Adrenal gland (tissue), 12 donors: ENCODE results near the gene DAZAP1. TPM values are rescaled to one million over a fixed set of nuclear protein-coding genes. Genes with fewer than 3 reads are reported as not detected.
A peak's percentile ranks its signal among the peaks of the same experiment; 100 is the strongest.

Experiments used
- DNase-seq, 7 donors: peaks; one replicate each; pipeline ENCODE4 v3.0.0-alpha.2; 2019 to 2020
- H3K27ac ChIP-seq, 5 donors: fragments of 200-600 bp; sonication (generic) in 4 of 5; 1 replicate in 3 of 5; 2 replicates in 2 of 5; pipeline versions ENCODE4 v1.5.1 to v1.8.0; 2016 to 2020; ENCODE audit warnings: mild to moderate bottlenecking in 1 of 5
- H3K27me3 ChIP-seq: fragments of 200-600 bp; 2 replicates; pipeline ENCODE4 v1.8.0; 2021
- H3K36me3 ChIP-seq, 2 donors: fragments of 200-600 bp; replicated peaks in 1 of 2; 1 replicate in 1 of 2; 2 replicates in 1 of 2; pipeline versions ENCODE4 v1.5.1 to v1.8.0; 2018 to 2022
- H3K4me1 ChIP-seq, 2 donors: fragments of 200-600 bp; replicated peaks in 1 of 2; 1 replicate in 1 of 2; 2 replicates in 1 of 2; pipeline versions ENCODE4 v1.5.1 to v1.8.0; 2018 to 2021
- H3K4me3 ChIP-seq, 4 donors: fragments of 200-600 bp; sonication (generic) in 3 of 4; one replicate each; pipeline ENCODE4 v1.5.1; 2016 to 2018
- H3K9me3 ChIP-seq, 3 donors: fragments of 200-600 bp; sonication (generic) in 1 of 3; replicated peaks in 1 of 3; 1 replicate in 2 of 3; 2 replicates in 1 of 3; pipeline versions ENCODE4 v1.5.1 to v1.8.0; 2016 to 2021
- POLR2A ChIP-seq, 2 donors: fragments of 450-650 bp; IDR thresholded peaks; one replicate each; pipeline ENCODE4 v1.6.1; 2017; ENCODE audit warnings: antibody characterized with exemption in 2 of 2, mild to moderate bottlenecking in 2 of 2, moderate library complexity in 1 of 2
- WGBS, 4 donors: extraction: QIAGEN DNeasy Blood & Tissue Kit in 2 of 4; methylation state at CpG; one replicate each; pipeline versions ENCODE4 v1.1.5 to v1.1.7; 2013 to 2017; 5-methylcytosine and 5-hydroxymethylcytosine counted together
- intact Hi-C, 2 donors: fragments of 100-400 bp; cut with DNase I; formaldehyde crosslinking; loops; one replicate each; pipeline versions ENCODE4 v1.14.1 to v1.15.0; 2022 to 2023
- polyA plus RNA-seq, 3 donors: library from polyadenylated mRNA; stranded (reverse); fragments of 200-250 nt in 2 of 3; fragments of 350-450 nt in 1 of 3; fragmentation: Illumina TruSeq in 1 of 3; extraction: RNeasy Lipid Tissue Mini Kit (QIAGEN cat#74804) in 1 of 3; gene quantifications; one replicate each; pipeline ENCODE4 v1.2.3, GENCODE V29; 2013 to 2014
- total RNA-seq, 9 donors: library from RNA; depleted of rRNA in 4 of 9; stranded (reverse); fragments of >200 nt in 4 of 9; fragments of 120-200 nt in 1 of 9; fragmentation: NEBNext Ultra II Directional in 1 of 9; extraction: Animal tissue kit (Norgen Biotek cat#: 25700) in 1 of 9; gene quantifications; one replicate each; pipeline versions ENCODE4 v1.1.0 to v1.2.4, GENCODE V29; 2013 to 2023
- TF ChIP-seq, protein P1 (sequence below), 6 experiments: fragments of 450-650 bp in 4 of 6; fragments of 200-600 bp in 2 of 6; sonication (generic) in 1 of 6; IDR thresholded peaks; 1 replicate in 5 of 6; 2 replicates in 1 of 6; pipeline versions ENCODE4 v1.5.1 to v1.8.0; 2016 to 2021; ENCODE audit warnings: antibody characterized with exemption in 6 of 6, mild to moderate bottlenecking in 2 of 6, moderate library complexity in 1 of 6
- donor health status: healthy with polysubstance abuse.
- donor health status: Bipolar disorder and iron deficiency.
- donor health status: DM: yes; HTN: yes; CAD: no.
- donor health status: DM: no; HTN: no; CAD: no.
- donor health status: DM: no; HTN: no; CAD: no.
- donor health status: DM: yes; HTN: yes; CAD: no.

Gene DAZAP1
- total and polyA plus RNA-seq, 12 donors, result 11.5 to 117 (median 53.1) TPM

DNA sequence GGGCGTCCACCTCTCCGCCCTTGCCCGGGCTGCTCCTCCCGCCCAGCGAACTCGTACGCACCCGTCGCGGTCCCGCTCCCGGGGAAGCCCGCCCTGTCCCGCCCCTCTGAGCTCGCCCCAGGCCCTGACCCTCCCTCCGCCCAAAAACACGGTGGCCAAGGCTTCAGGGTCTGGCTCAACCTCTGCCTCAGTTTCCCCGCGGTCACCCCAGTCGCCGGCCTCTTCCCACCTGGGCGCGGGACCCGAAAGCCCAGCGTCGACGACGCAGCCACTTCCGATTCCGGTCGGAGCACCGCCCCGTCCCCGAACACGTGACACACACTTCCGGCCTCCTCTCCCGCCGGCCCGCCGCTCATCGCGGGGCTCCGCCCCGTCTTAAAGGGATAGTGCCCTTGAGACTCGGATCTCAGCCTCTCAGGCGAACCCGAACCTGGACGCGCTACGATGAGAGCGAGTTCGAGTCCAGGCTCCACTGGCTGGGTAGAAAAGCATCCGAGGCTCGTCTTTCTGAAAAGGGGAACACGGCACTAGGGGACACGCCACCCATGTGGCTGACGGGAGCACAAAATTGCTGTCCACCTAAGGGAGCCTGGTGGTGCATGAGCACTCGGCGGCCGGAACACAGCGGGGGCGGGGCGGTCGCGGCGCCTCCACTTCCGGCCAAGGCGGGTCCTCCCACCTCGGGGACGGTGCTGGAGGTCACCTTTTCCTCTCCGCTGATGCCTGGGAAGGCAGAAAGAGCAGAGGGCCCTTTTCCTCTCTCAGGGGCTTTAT is 71.7 kb downstream of the DAZAP1 start, which contains the start of gene C19orf25:
Gene C19orf25, minus strand, starts transcription at position 282 of the 774 bp plus-strand sequence. CDS start 312 bp downstream, outside the sequence.
- Histone ChIP-seq H3K27me3 (no peaks in the 10 kb centered on the region), H3K4me1 (peaks cover 11 to 22% of the 10 kb centered on the region in 2 donors), H3K4me3 (peak within 1 kb of the TSS in 3 of 4 donors; percentile 56 to 91 (median 70)), H3K36me3 (no peaks in the 10 kb centered on the region), H3K9me3 (no peaks in the 10 kb centered on the region), H3K27ac (peak within 1 kb of the TSS in 3 of 5 donors; percentile 54 to 74 (median 61))
- 0 to 1% (median 0%) methylated on average over 3 to 71 of the region's 71 CpGs for WGBS, 4 donors
- intact Hi-C loops, result no loop called here
- peak; percentile 92 to 96 (median 93) for DNase-seq
- TF ChIP-seq, protein P1, sequence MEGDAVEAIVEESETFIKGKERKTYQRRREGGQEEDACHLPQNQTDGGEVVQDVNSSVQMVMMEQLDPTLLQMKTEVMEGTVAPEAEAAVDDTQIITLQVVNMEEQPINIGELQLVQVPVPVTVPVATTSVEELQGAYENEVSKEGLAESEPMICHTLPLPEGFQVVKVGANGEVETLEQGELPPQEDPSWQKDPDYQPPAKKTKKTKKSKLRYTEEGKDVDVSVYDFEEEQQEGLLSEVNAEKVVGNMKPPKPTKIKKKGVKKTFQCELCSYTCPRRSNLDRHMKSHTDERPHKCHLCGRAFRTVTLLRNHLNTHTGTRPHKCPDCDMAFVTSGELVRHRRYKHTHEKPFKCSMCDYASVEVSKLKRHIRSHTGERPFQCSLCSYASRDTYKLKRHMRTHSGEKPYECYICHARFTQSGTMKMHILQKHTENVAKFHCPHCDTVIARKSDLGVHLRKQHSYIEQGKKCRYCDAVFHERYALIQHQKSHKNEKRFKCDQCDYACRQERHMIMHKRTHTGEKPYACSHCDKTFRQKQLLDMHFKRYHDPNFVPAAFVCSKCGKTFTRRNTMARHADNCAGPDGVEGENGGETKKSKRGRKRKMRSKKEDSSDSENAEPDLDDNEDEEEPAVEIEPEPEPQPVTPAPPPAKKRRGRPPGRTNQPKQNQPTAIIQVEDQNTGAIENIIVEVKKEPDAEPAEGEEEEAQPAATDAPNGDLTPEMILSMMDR (IDR thresholded peaks at IDR 0.05), result no peak
- TF ChIP-seq POLR2A (IDR thresholded peaks at IDR 0.05), result peak; percentile 47 to 63

DNA sequence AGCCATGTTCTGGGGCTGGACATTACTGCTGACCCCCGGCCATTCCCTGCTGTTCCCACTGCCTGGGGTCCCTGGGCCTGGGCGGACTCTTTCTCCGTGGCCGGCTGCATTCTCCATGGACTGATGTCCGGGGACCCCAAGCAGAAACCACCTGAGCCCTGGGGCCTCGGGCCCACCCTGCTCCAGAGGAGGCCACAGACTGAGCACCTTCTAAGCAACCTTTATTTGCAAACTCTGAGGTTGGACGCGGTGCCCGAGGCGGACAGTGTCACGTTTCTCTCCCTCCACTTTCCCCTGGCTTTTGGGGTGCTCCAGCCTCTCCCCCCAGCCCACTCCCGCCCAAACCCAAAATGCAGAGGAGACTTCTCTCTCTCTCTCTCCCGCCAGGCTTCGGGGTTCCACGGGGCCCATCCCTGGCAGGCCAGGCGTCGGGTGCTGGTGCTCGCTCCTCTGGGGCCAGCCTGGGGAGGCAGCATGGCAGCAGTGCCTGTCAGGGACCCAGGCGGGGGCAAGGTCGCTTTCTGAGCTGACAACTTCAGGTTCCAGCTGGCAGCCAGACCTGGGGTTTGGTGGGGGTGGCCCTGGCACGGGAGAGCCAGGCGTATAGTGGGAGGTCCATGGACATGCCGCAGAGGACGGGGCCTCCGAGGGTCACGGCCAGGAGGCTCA is 74.0 kb downstream of the DAZAP1 start:
- DNase-seq, result peak in 1 of 7 donors; percentile 14

DNA sequence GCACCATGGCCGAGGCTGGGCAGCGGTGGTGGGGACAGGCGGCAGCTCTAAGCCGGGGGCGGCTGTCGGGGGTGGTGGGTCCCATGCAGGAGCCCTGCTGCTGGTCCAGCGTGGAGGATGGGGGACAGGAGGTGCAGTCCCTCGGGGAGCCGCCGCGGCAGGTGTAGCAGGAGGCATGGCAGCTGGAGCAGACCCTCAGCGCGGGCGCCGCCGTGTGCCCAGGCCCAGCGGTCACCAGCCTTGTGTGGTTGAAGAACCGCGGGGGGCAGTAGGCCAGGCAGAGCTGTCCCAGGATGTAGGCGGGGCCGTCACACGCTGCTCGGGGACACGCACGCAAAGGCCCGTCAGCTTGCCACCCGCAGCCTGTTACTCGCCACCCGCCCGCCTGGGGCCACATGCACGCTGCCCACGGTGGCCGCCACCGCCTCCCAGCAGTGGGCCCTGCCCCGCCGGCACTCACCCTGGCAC is 74.5 kb downstream of the DAZAP1 start:
- intact Hi-C loops, result no loop called here
- TF ChIP-seq, protein P1 (IDR thresholded peaks at IDR 0.05), result no peak
- no peak for TF ChIP-seq POLR2A (IDR thresholded peaks at IDR 0.05)

More for the DNA sequence above, 74.0 kb downstream of the DAZAP1 start:
- WGBS, 4 donors, result 86 to 91% (median 88%) methylated on average over 14 to 26 of the region's 26 CpGs
- no peaks in the 10 kb centered on the region for H3K36me3 ChIP-seq
- no peak overlapping the region for H3K4me3 ChIP-seq
- intact Hi-C loops, result no loop called here
- TF ChIP-seq, protein P1 (IDR thresholded peaks at IDR 0.05), result no peak
- no peak for TF ChIP-seq POLR2A (IDR thresholded peaks at IDR 0.05)
- H3K4me1 ChIP-seq, result peaks cover 8 to 19% of the 10 kb centered on the region in 2 donors
- no peaks in the 10 kb centered on the region for H3K9me3 ChIP-seq
- H3K27me3 ChIP-seq, result no peaks in the 10 kb centered on the region
- H3K27ac ChIP-seq, result no peak overlapping the region

More for the DNA sequence above, 74.5 kb downstream of the DAZAP1 start:
- no peaks in the 10 kb centered on the region for H3K36me3 ChIP-seq
- H3K4me1 ChIP-seq, result peaks cover 8 to 19% of the 10 kb centered on the region in 2 donors
- no peak overlapping the region for H3K4me3 ChIP-seq
- no peaks in the 10 kb centered on the region for H3K9me3 ChIP-seq
- WGBS, 4 donors, result 90 to 98% (median 92%) methylated on average over 10 to 36 of the region's 36 CpGs
- no peaks in the 10 kb centered on the region for H3K27me3 ChIP-seq
- DNase-seq, result peak in 1 of 7 donors; percentile 14
- H3K27ac ChIP-seq, result no peak overlapping the region
